ENCODE results near the gene FNDC5. TPM values are rescaled to one million over a fixed set of nuclear protein-coding genes. Genes with fewer than 3 reads are reported as not detected.

Gene FNDC5
- total and polyA plus RNA-seq, 2 of the 13 experiments (the other 11 are each of a cell fraction or from before 2014, with no cell fraction given), result 1.4 to 3.1 TPM

- peak; percentile 84; the same call in 1 of the 2 replicates for TF ChIP-seq CSRNP2 (CRISPR knock-in tag; conservative IDR thresholded peaks at IDR 0.05; ENCODE audit: low read depth)
- TF ChIP-seq HOXA9 (CRISPR knock-in tag; IDR thresholded peaks at IDR 0.05; ENCODE audit: borderline replicate concordance), result peak; percentile 99
- no peak for TF ChIP-seq ZNF224 (CRISPR knock-in tag; IDR thresholded peaks at IDR 0.05)
- TF ChIP-seq CERS6 (CRISPR knock-in tag; IDR thresholded peaks at IDR 0.05), result 0 out of 2 replicates have a peak, but pooled peaks have one; percentile 62
- peak; percentile 94 for TF ChIP-seq ZNF18 (CRISPR knock-in tag; IDR thresholded peaks at IDR 0.05; ENCODE audit: insufficient replicate concordance)
- 0 out of 2 replicates have a peak, but pooled peaks have one; percentile 51 for TF ChIP-seq THYN1 (CRISPR knock-in tag; IDR thresholded peaks at IDR 0.05; ENCODE audit: borderline replicate concordance, low read depth)
- peak; percentile 54; the same call in 1 of the 2 replicates for TF ChIP-seq ZNF350 (CRISPR knock-in tag; IDR thresholded peaks at IDR 0.05; ENCODE audit: borderline replicate concordance, low read depth)
- TF ChIP-seq CENPBD1 (CRISPR knock-in tag; IDR thresholded peaks at IDR 0.05; ENCODE audit: borderline replicate concordance, low read depth), result peak; percentile 51; the same call in 1 of the 2 replicates
- TF ChIP-seq SNAI1 (CRISPR knock-in tag; IDR thresholded peaks at IDR 0.05; ENCODE audit: borderline replicate concordance), result peak; percentile 99
- peak; percentile 98 for TF ChIP-seq ZBTB25 (CRISPR knock-in tag; IDR thresholded peaks at IDR 0.05)
- peak; percentile 91 for TF ChIP-seq KMT2B (CRISPR knock-in tag; IDR thresholded peaks at IDR 0.05)
- TF ChIP-seq KLF12 (CRISPR knock-in tag; IDR thresholded peaks at IDR 0.05; ENCODE audit: borderline replicate concordance), result peak; percentile 97
- TF ChIP-seq ZNF747 (CRISPR knock-in tag; IDR thresholded peaks at IDR 0.05; ENCODE audit: borderline replicate concordance), result peak; percentile 84; the same call in 1 of the 2 replicates
- no peak for TF ChIP-seq AFF4 (CRISPR knock-in tag; IDR thresholded peaks at IDR 0.05)
- TF ChIP-seq ZNF136 (CRISPR knock-in tag; IDR thresholded peaks at IDR 0.05; ENCODE audit: low read depth), result peak; percentile 94
- TF ChIP-seq REXO4 (CRISPR knock-in tag; IDR thresholded peaks at IDR 0.05; ENCODE audit: borderline replicate concordance), result peak; percentile 82; the same call in 1 of the 2 replicates
Measured at GRCh38 chr1:32886004-32886827, 15.5 kb upstream of the FNDC5 start, which contains the start of gene HPCA (continued).
